HepG2 (cell line): ENCODE data around the gene ONECUT3. TPM values are rescaled to one million over a fixed set of nuclear protein-coding genes. Genes with fewer than 3 reads are reported as not detected.
A peak's percentile ranks its signal among the peaks of the same experiment; 100 is the strongest.

ENCODE experiments used
- ATF1 ChIP-seq: IDR thresholded peaks from 2 replicates; pipeline ENCODE4 v1.6.1; 2016; ENCODE audit warnings: mild to moderate bottlenecking, control low read depth
- CBX1 ChIP-seq: IDR thresholded peaks from one replicate; pipeline ENCODE4 v1.6.1; 2016; ENCODE audit warnings: antibody characterized with exemption, low read depth
- ESRRA ChIP-seq: sonication (generic); formaldehyde crosslinking; IDR thresholded peaks from 2 replicates; pipeline ENCODE4 v1.5.1; 2020; ENCODE audit warnings: mild to moderate bottlenecking, low read depth, missing genetic modification reagents
- HNRNPLL ChIP-seq: fragments of 200-400 bp; formaldehyde crosslinking; IDR thresholded peaks from 2 replicates; pipeline ENCODE4 v1.6.1; 2017; ENCODE audit warnings: mild to moderate bottlenecking, low read depth, low read length; ENCODE audit not compliant: poor library complexity, severe bottlenecking
- HOXA7 ChIP-seq: sonication (generic); formaldehyde crosslinking; IDR thresholded peaks from 2 replicates; pipeline ENCODE4 v1.8.1; 2022; ENCODE audit warnings: mild to moderate bottlenecking, missing genetic modification reagents, moderate library complexity
- KDM3A ChIP-seq: IDR thresholded peaks from 2 replicates; pipeline ENCODE4 v1.6.1; 2018; ENCODE audit warnings: low read depth, missing compliant biosample characterization
- KLF13 ChIP-seq: sonication (generic); formaldehyde crosslinking; IDR thresholded peaks from 2 replicates; pipeline ENCODE4 v1.4.0; 2020; ENCODE audit warnings: mild to moderate bottlenecking, missing genetic modification reagents
- LCORL ChIP-seq, 2 experiments: fragments of 450-650 bp in 1 of 2; sonication (generic) in 1 of 2; formaldehyde crosslinking in 1 of 2; IDR thresholded peaks; 2 replicates each; pipeline versions ENCODE4 v1.5.0 to v1.6.1; 2017 to 2020; ENCODE audit warnings: antibody characterized with exemption in 1 of 2, missing genetic modification reagents in 1 of 2
- MAX ChIP-seq: IDR thresholded peaks from 2 replicates; pipeline ENCODE4 v1.6.1; 2012; ENCODE audit warnings: inconsistent platforms
- MBD4 ChIP-seq: IDR thresholded peaks from 2 replicates; pipeline ENCODE4 v1.6.1; 2012; ENCODE audit warnings: low read length, inconsistent platforms, borderline replicate concordance
- MTA1 ChIP-seq: sonication (generic); formaldehyde crosslinking; IDR thresholded peaks from 2 replicates; pipeline ENCODE4 v1.4.0; 2020; ENCODE audit warnings: missing genetic modification reagents, mild to moderate bottlenecking, borderline replicate concordance
- MTF2 ChIP-seq: sonication (generic); formaldehyde crosslinking; IDR thresholded peaks from 2 replicates; pipeline ENCODE4 v1.5.0; 2020; ENCODE audit warnings: missing genetic modification reagents, borderline replicate concordance
- MXI1 ChIP-seq: IDR thresholded peaks from 3 replicates; pipeline ENCODE4 v1.6.1; 2012; ENCODE audit warnings: low read depth, low read length, inconsistent platforms, borderline replicate concordance
- MYC ChIP-seq: sonication (generic); formaldehyde crosslinking; IDR thresholded peaks from 2 replicates; pipeline ENCODE4 v1.9.0; 2021; ENCODE audit warnings: missing genetic modification reagents, borderline replicate concordance
- NCOA5 ChIP-seq: sonication (generic); formaldehyde crosslinking; IDR thresholded peaks from 2 replicates; pipeline ENCODE4 v1.4.0; 2020; ENCODE audit warnings: missing genetic modification reagents
- NFKB2 ChIP-seq: sonication (generic); formaldehyde crosslinking; IDR thresholded peaks from 2 replicates; pipeline ENCODE4 v1.4.0; 2020; ENCODE audit warnings: missing genetic modification reagents, borderline replicate concordance
- NONO ChIP-seq, 2 experiments: fragments of 450-650 bp in 1 of 2; sonication (generic) in 1 of 2; formaldehyde crosslinking in 1 of 2; IDR thresholded peaks in 1 of 2; conservative IDR thresholded peaks in 1 of 2; 2 replicates each; pipeline versions ENCODE4 v1.6.1 to v1.8.0; 2017 to 2022; ENCODE audit warnings: mild to moderate bottlenecking in 1 of 2, missing genetic modification reagents in 1 of 2, moderate library complexity in 1 of 2
- NRL ChIP-seq: sonication (generic); formaldehyde crosslinking; IDR thresholded peaks from 2 replicates; pipeline ENCODE4 v1.5.0; 2020; ENCODE audit warnings: missing genetic modification reagents, mild to moderate bottlenecking, moderate library complexity, borderline replicate concordance
- RXRB ChIP-seq: IDR thresholded peaks from 2 replicates; pipeline ENCODE4 v1.6.1; 2016; ENCODE audit warnings: borderline replicate concordance, missing genetic modification reagents, missing compliant biosample characterization
- SMAD1 ChIP-seq: sonication (generic); formaldehyde crosslinking; IDR thresholded peaks from 2 replicates; pipeline ENCODE4 v1.4.0; 2020; ENCODE audit warnings: missing genetic modification reagents, low read depth, mild to moderate bottlenecking, borderline replicate concordance
- SMC3 ChIP-seq: IDR thresholded peaks from 2 replicates; pipeline ENCODE4 v1.6.1; 2011; ENCODE audit warnings: low read length, improper control_type of control experiment
- SP2 ChIP-seq: sonication (generic); formaldehyde crosslinking; IDR thresholded peaks from 2 replicates; pipeline ENCODE4 v1.5.1; 2020; ENCODE audit warnings: mild to moderate bottlenecking, missing genetic modification reagents
- STAG1 ChIP-seq: sonication (generic); formaldehyde crosslinking; IDR thresholded peaks from 2 replicates; pipeline ENCODE4 v1.4.0; 2020; ENCODE audit warnings: missing genetic modification reagents
- TEAD3 ChIP-seq: optimal IDR thresholded peaks from 2 replicates; pipeline ENCODE3; 2016; ENCODE audit warnings: borderline replicate concordance
- THAP11 ChIP-seq: IDR thresholded peaks from 2 replicates; pipeline ENCODE4 v1.6.1; 2016; ENCODE audit warnings: missing biosample characterization, missing genetic modification reagents
- ZFYVE20 ChIP-seq: sonication (generic); formaldehyde crosslinking; IDR thresholded peaks from 2 replicates; pipeline ENCODE4 v1.8.0; 2023; ENCODE audit warnings: low read depth, mild to moderate bottlenecking, moderate library complexity, missing genetic modification reagents, borderline replicate concordance
- ZNF280B ChIP-seq: sonication (generic); formaldehyde crosslinking; IDR thresholded peaks from 2 replicates; pipeline ENCODE4 v1.5.0; 2020; ENCODE audit warnings: missing genetic modification reagents, mild to moderate bottlenecking, borderline replicate concordance
- ZNF3 ChIP-seq: IDR thresholded peaks from 2 replicates; pipeline ENCODE4 v1.7.0; 2017; ENCODE audit warnings: inconsistent platforms
- polyA plus RNA-seq, 8 experiments: library from polyadenylated mRNA; depleted of rRNA in 3 of 8; stranded (reverse) in 7 of 8; unstranded in 1 of 8; fragments of >200 nt; fragmentation: Illumina TruSeq in 4 of 8; extraction: Trizol in 4 of 8; gene quantifications; 2 replicates each; pipeline versions ENCODE4 v1.2.1 to v1.2.3, GENCODE V29; 2011 to 2016; ENCODE audit warnings: low read depth in 4 of 8, missing spikeins in 1 of 8, mixed read lengths in 1 of 8; ENCODE audit not compliant: insufficient read depth in 1 of 8
- total RNA-seq, 5 experiments: library from RNA; depleted of rRNA; stranded (reverse); fragments of >200 nt; fragmentation: Illumina TruSeq; extraction: Trizol; gene quantifications; 2 replicates each; pipeline ENCODE4 v1.2.3, GENCODE V29; 2016; ENCODE audit warnings: low read depth in 1 of 5

The ONECUT3 gene
- total and polyA plus RNA-seq, 2 of the 13 experiments (the other 11 are each of a cell fraction or from before 2014, with no cell fraction given), result under 0.01 TPM; not detected in 1

- TF ChIP-seq MBD4 (no peak), SMC3 (peak; percentile 10; the same call in 1 of the 2 replicates), SP2 (CRISPR knock-in tag) (no peak), HNRNPLL (peak; percentile 60), ZNF3 (no peak), HOXA7 (CRISPR knock-in tag) (no peak), NRL (CRISPR knock-in tag) (0 out of 2 replicates have a peak, but pooled peaks have one; percentile 19), ZNF280B (no peak), ZFYVE20 (CRISPR knock-in tag) (no peak), THAP11 (CRISPR knock-in tag) (peak; percentile 23; the same call in 1 of the 2 replicates), MXI1 (no peak), MYC (peak; percentile 35; the same call in 1 of the 2 replicates), MTA1 (CRISPR knock-in tag) (peak; percentile 15; the same call in 1 of the 2 replicates), ATF1 (no peak), KLF13 (CRISPR knock-in tag) (no peak), ESRRA (CRISPR knock-in tag) (no peak), NCOA5 (CRISPR knock-in tag) (no peak), NONO (IDR thresholded peaks at IDR 0.05) (no peak), NONO (CRISPR knock-in tag; conservative IDR thresholded peaks at IDR 0.05) (peak; percentile 73), MTF2 (CRISPR knock-in tag) (peak; percentile 96), LCORL (IDR thresholded peaks at IDR 0.05) (no peak), LCORL (CRISPR knock-in tag; IDR thresholded peaks at IDR 0.05) (0 out of 2 replicates have a peak, but pooled peaks have one; percentile 49), SMAD1 (CRISPR knock-in tag) (no peak), MAX (peak; percentile 39; the same call in 1 of the 2 replicates), NFKB2 (peak; percentile 21; the same call in 1 of the 2 replicates), TEAD3 (no peak), STAG1 (CRISPR knock-in tag) (peak; percentile 82), RXRB (peak; percentile 15; the same call in 1 of the 2 replicates), KDM3A (CRISPR knock-in tag) (0 out of 2 replicates have a peak, but pooled peaks have one; percentile 52), CBX1 (peak; percentile 21)
Observed at GRCh38 chr19:1774989-1775772, 21.9 kb downstream of the ONECUT3 start (continued).
